ENCODE data around the gene TSC22D2.

GRCh38 chr3:150359381-150359780, 48.7 kb upstream of the TSC22D2 start:
- TF ChIP-seq CTCF (conservative IDR thresholded peaks at IDR 0.05; ENCODE audit: low read depth, low read length): no peak
- no peak for TF ChIP-seq RAD21 (IDR thresholded peaks at IDR 0.05; ENCODE audit: low read length)
